Measurements from ENCODE around the gene OTX1. TPM values are rescaled to one million over a fixed set of nuclear protein-coding genes. Genes with fewer than 3 reads are reported as not detected.

OTX1 gene
- total RNA-seq, 1 donor from 2014 or later: not detected

- H3K27me3 ChIP-seq (ENCODE audit: control insufficient read depth, insufficient read depth, low read length): peaks cover 66% of the 10 kb centered on the region
- DNase-seq (ENCODE audit: low read depth): no peak
- no peak for TF ChIP-seq CTCF (IDR thresholded peaks at IDR 0.05; ENCODE audit: insufficient read depth, low read length, poor library complexity, severe bottlenecking)
- H3K4me3 ChIP-seq (ENCODE audit: low read depth, low read length): no peak overlapping the region
- H3K36me3 ChIP-seq (ENCODE audit: control insufficient read depth, insufficient read depth, low read length): no peaks in the 10 kb centered on the region
Measured at GRCh38 chr2:63058144-63058920, 7.7 kb downstream of the OTX1 start.

- no peak overlapping the region for H3K4me3 ChIP-seq (ENCODE audit: low read depth, low read length)
Measured at GRCh38 chr2:63058921-63059792, 8.5 kb downstream of the OTX1 start.

GRCh38 chr2:63059793-63060471 lies 9.3 kb downstream of the OTX1 start:
- no peak for DNase-seq (ENCODE audit: low read depth)
- Histone ChIP-seq H3K27me3 (ENCODE audit: control insufficient read depth, insufficient read depth, low read length) (peaks cover 52% of the 10 kb centered on the region), H3K4me3 (ENCODE audit: low read depth, low read length) (no peak overlapping the region), H3K36me3 (ENCODE audit: control insufficient read depth, insufficient read depth, low read length) (no peaks in the 10 kb centered on the region)
- TF ChIP-seq CTCF (IDR thresholded peaks at IDR 0.05; ENCODE audit: insufficient read depth, low read length, poor library complexity, severe bottlenecking): no peak

More at GRCh38 chr2:63058921-63059792, 8.5 kb downstream of the OTX1 start:
- TF ChIP-seq CTCF (IDR thresholded peaks at IDR 0.05; ENCODE audit: insufficient read depth, low read length, poor library complexity, severe bottlenecking): no peak
- peaks cover 58% of the 10 kb centered on the region for H3K27me3 ChIP-seq (ENCODE audit: control insufficient read depth, insufficient read depth, low read length)
- DNase-seq (ENCODE audit: low read depth): no peak
- H3K36me3 ChIP-seq (ENCODE audit: control insufficient read depth, insufficient read depth, low read length): no peaks in the 10 kb centered on the region

GRCh38 chr2:63060472-63060991 lies 9.9 kb downstream of the OTX1 start:
- no peak overlapping the region for H3K4me3 ChIP-seq (ENCODE audit: low read depth, low read length)
- TF ChIP-seq CTCF (IDR thresholded peaks at IDR 0.05; ENCODE audit: insufficient read depth, low read length, poor library complexity, severe bottlenecking): no peak
- H3K36me3 ChIP-seq (ENCODE audit: control insufficient read depth, insufficient read depth, low read length): no peaks in the 10 kb centered on the region
- DNase-seq (ENCODE audit: low read depth): no peak
- peaks cover 46% of the 10 kb centered on the region for H3K27me3 ChIP-seq (ENCODE audit: control insufficient read depth, insufficient read depth, low read length)

GRCh38 chr2:63064197-63064596 lies 13.6 kb downstream of the OTX1 start:
- TF ChIP-seq CTCF (IDR thresholded peaks at IDR 0.05; ENCODE audit: insufficient read depth, low read length, poor library complexity, severe bottlenecking): no peak
- Histone ChIP-seq H3K36me3 (ENCODE audit: control insufficient read depth, insufficient read depth, low read length) (no peaks in the 10 kb centered on the region), H3K4me3 (ENCODE audit: low read depth, low read length) (no peak overlapping the region), H3K27me3 (ENCODE audit: control insufficient read depth, insufficient read depth, low read length) (peaks cover 17% of the 10 kb centered on the region)
- no peak for DNase-seq (ENCODE audit: low read depth)

Data from kidney epithelial cell (primary cell).